GM18873 (cell line): ENCODE results near the gene ABHD17C.
"Not testable (repeated sequence)": the region's sequence is repeated elsewhere in the genome, so short reads cannot be mapped to it uniquely, and the experiment has no call there.

Experiments
- ATAC-seq: cut with Tn5 transposase; IDR thresholded peaks from one replicate; pipeline ENCODE4 v1.9.1; 2021; ENCODE audit warnings: mild to moderate bottlenecking, moderate library complexity, moderate number of reproducible peaks; ENCODE audit not compliant: unreplicated experiment, low FRiP score

Gene ABHD17C

DNA sequence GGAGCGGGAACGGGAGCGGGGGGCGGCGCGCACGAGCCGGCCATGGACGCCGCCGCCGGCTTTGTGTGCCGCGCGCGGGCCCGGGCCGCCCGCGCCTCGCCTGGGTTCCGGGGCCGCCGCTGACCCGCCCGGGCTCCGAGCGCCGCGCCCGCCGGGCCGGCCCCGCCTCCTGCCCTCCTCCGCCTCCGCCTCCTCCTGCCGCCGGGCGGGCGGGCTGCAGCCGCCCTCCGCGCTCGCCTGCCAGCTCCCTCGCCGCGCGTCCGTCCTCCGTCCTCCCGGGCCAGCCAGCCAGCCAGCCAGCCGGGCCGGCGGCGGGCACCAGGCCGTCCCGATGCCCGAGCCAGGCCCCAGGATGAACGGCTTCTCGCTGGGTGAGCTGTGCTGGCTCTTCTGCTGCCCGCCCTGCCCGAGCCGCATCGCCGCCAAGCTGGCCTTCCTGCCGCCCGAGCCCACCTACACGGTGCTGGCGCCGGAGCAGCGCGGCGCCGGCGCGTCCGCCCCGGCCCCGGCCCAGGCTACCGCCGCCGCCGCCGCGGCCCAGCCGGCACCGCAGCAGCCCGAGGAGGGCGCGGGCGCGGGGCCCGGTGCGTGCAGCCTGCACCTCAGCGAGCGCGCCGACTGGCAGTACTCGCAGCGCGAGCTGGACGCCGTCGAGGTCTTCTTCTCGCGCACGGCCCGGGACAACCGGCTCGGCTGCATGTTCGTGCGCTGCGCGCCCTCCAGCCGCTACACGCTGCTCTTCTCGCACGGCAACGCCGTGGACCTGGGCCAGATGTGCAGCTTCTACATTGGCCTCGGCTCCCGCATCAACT, at the start of gene ABHD17C:
Gene ABHD17C, plus strand, starts transcription at position 212 of the 812 bp plus-strand sequence. Its CDS starts 120 bp downstream, at position 332.
- no peak for ATAC-seq

DNA sequence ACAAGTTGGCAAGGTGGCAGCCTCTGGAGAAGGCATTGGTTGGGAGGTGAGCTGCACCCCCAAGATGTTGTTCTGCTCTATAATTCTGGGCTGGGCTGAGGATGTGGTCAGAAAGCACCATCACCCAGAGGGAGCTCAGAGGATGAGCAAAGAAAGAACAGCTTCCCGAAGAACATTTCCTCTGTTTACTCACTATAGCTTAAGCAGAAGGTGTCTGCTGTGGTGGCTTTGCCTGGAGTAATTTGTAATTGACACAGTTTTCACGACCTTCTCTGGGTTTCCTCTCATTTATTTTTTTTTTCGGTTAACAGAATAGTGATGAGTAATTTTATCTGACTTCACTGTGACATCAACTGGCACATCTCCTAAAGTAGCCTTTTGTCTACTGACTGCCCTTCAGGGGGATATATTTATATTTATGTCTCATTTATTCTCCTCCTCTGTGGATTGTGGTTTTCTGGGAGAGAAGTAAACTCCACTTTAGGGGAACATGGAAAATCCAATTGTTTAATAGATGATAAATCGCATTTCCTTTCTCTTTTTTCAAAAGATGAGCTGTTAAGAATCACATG, 49.5 kb upstream of the ABHD17C start:
- ATAC-seq = no peak

DNA sequence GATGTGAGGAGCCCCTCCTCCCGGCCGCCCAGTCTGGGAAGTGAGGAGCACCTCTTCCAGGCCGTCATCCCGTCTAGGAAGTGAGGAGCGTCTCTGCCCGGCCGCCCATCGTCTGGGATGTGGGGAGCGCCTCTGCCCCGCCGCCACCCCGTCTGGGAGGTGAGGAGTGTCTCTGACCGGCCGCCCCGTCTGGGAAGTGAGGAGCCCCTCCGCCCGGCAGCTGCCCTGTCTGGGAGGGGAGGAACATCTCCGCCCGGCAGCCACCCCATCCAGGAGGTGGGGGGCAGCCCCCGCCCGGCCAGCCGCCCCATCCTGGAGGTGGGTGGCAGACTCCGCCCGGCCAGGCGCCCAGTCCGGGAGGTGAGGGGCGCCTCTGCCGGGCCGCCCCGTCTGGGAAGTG, 47.7 kb upstream of the ABHD17C start:
- not testable (repeated sequence) for ATAC-seq

DNA sequence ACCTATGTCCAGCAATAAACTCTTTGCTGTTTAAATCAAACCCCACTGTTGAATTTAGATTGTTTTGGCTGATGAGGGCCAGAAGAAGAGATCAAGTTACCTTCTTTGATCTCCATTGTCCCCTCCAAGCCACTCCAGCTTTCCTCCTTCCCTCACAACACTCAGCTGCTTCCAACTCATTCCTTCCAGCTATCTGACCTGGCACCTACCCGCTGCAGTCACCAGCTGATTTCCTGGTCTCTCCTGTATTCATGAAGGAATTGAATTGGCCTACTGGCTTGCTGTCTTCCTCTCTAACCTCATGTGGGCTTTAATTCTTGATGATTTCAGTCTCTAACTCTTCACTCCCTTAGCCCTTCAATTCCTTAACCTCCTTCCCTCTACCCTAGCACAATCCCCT, 40.8 kb upstream of the ABHD17C start:
- ATAC-seq = no peak

GRCh38 chr15:80659375-80659774, 35.7 kb upstream of the ABHD17C start:
- ATAC-seq = no peak

DNA sequence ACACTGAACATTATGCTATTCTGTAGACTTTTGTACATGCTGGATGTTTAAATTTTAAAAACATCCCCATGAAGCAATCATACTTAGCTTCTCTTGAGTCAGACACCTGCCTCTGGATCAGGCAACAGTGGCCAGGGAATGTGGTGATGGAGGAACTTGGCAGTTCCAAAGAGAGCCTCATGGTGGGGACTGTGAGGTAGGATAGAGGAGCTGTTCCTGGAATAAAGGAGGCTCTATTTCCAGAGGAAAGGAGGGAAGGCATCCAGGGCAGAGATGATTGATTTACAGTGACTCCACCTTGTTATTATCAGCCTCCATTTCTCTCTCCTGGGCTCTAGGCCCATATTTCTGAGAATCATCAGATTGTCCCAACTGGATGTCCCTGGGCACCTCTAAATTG, 35.0 kb upstream of the ABHD17C start:
- no peak for ATAC-seq

DNA sequence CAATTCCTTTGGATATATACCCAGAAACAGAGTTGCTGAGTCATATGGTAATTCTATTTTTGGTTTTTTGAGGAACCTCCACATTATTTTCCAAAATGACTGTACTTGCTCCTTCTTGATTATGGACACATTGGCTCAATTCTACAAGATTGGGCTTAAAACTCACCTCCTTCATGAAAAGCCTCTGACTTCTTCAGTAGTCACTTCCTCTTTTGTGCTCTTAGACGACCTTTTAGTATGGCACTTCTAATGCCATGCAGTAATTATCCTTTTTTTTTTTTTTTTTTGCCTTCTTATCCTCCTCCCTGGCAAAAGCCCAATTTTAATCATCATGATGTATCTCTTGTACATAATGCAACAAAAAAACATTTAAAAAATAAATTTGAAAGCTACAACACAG, 33.0 kb upstream of the ABHD17C start:
- ATAC-seq = no peak

- no peak for ATAC-seq
Measured at GRCh38 chr15:80662757-80663553, 32.2 kb upstream of the ABHD17C start.

DNA sequence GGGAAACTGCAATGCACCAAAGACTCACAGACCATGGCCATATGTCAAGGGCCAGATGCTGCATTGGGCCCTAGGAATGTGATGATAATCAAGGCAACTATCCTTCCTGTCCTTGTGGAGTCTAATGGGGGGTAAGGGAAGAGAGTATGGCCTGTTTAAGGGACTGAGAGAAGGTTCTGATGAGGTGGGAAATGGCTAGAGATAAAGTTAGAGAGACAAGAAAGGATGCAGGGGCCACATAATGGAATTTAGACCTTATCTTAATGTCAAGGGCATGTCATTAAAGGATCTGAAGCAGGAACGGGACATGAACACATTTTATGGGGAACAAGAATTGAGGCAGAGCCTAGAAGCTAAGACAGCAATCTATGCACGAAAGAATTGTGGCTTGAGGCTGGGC, 30.0 kb upstream of the ABHD17C start:
- no peak for ATAC-seq

- ATAC-seq = no peak
Measured at GRCh38 chr15:80667936-80668335, 27.2 kb upstream of the ABHD17C start.

DNA sequence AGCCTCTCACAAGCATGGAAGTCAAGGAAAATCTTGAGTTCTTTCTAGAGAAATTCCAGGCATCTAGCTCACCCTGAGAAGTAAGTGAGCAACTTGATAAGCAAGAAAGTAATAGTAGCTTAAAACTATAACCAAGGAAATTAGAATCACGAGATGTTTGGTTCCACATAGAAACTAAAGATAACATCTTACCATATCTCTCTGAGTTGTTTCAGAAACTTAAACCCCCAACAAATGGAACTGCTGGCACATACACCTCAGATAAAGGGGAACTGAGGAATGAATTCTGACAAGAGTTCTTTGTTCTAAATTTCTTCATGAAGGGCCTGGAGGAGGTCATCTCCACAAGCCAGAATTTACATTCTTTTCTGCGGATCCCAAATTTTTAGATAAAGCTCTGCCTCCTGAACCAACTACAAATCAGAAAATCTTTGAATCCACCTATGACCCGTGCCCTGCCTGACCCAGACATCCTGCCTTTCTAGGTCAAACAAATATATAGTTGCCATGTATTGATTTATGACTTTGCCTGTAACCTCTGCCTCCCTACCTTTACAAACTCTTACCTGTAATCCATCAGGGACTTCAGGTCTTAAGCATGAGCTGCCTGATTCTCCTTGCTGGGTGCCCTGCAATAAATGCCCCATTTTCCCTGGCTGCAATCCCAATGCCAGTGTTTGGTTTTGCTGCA, 26.4 kb upstream of the ABHD17C start:
- no peak for ATAC-seq

- no peak for ATAC-seq
Measured at GRCh38 chr15:80669663-80670273, 25.3 kb upstream of the ABHD17C start.

GRCh38 chr15:80673561-80674244, 21.4 kb upstream of the ABHD17C start:
- no peak for ATAC-seq

- ATAC-seq = no peak
Measured at GRCh38 chr15:80674245-80674614, 20.9 kb upstream of the ABHD17C start.

GRCh38 chr15:80677041-80677440, 18.1 kb upstream of the ABHD17C start:
- no peak for ATAC-seq

DNA sequence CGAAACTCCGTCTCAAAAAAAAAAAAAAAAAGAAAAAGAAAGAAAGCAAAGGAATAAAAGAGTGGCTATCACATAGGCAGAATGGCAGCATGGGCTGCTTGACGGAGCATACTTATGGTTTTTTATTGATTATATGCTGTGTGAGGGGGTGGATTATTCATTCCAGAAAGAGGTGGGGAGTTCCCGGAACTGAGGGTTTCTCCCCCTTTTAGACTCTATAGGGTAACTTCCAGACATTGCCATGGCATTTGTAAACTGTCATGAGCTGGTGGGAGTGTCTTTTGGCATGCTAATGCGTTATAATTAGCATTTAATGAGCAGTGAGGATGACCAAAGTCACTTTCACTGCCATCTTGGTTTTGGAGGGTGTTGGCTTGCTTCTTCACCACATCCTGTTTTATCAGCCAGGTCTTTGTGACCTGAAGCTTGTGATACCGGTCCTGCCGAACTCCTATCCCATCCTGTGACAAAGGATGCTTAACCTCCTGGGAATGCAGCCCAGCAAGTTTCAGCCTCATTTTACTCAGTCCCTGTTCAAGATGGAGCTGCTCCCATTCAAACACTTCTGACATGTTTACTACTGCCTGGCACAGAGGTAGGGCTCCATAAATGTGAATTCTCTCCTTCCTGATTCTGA, 15.8 kb upstream of the ABHD17C start:
- no peak for ATAC-seq

GRCh38 chr15:80679804-80680175, 15.3 kb upstream of the ABHD17C start:
- ATAC-seq = no peak

- ATAC-seq = no peak
Measured at GRCh38 chr15:80682201-80682600, 12.9 kb upstream of the ABHD17C start.

GRCh38 chr15:80684697-80685096, 10.4 kb upstream of the ABHD17C start:
- ATAC-seq = no peak
